Glomerular visceral epithelial cell (primary cell): ENCODE measurements around the gene TMPRSS11B.
"Not testable (repeated sequence)": the region's sequence is repeated elsewhere in the genome, so short reads cannot be mapped to it uniquely, and the experiment has no call there.

Experiments
- DNase-seq: peaks from one replicate; pipeline ENCODE4 v3.0.0-alpha.2; 2016; ENCODE audit errors: extremely low spot score

The TMPRSS11B gene, protein sequence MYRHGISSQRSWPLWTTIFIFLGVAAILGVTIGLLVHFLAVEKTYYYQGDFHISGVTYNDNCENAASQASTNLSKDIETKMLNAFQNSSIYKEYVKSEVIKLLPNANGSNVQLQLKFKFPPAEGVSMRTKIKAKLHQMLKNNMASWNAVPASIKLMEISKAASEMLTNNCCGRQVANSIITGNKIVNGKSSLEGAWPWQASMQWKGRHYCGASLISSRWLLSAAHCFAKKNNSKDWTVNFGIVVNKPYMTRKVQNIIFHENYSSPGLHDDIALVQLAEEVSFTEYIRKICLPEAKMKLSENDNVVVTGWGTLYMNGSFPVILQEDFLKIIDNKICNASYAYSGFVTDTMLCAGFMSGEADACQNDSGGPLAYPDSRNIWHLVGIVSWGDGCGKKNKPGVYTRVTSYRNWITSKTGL

DNA sequence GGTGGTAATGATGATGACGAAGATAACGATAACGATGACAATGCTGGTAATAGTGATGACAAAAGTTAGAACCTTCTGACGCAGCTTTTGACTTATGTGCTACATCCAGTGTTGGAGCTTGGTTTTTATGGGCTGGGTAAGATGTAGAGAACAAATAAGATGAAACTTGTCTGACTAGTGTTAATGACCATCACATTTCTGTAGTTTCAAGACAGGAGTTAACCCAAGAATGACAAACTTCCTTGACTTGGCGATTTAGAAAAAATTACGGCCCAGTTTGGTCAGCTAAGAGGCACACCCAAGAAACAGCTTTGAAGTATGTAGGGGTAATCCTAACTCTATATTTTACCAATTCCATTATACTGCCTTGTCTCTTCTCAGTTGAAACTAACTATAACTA, at the start of gene TMPRSS11B:
TMPRSS11B (minus strand) TSS at position 101 of the 400 bp plus-strand sequence. CDS start 136 bp downstream, outside the sequence.
- DNase-seq: no peak

DNA sequence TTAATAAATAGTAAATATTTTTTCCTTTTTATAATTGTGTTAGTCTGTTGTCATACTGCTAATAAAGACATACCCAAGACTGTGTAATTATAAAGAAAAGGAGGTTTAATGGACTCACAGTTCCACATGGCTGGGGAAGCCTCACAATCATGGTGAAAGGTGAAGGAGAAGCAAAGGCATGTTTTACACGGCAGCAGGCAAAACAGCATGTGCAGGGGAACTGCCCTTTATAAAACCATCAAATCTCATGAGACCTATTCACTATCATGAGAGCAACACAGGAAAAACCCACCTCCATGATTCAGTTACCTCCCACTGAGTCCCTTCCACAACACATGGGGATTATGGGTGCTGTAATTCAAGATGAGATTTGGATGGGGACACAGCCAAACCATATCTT, 45.8 kb upstream of the TMPRSS11B start:
- no peak for DNase-seq

DNA sequence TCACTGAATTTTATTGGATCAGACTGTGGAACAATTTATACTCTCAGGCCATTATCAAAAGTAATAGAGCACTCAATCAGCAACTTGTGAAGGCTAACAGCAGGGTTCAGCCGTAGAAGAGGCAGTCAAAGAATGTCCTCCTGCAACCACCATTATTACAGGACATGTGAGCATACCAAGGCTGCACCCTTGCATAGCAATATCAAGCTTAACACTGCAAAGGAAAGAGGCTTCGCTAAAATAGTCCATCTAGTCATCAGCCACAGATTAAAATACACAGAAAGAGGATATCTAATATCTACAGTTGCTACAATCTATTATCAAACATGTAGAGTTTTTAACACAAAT, 42.9 kb upstream of the TMPRSS11B start:
- DNase-seq: peak; percentile 42

DNA sequence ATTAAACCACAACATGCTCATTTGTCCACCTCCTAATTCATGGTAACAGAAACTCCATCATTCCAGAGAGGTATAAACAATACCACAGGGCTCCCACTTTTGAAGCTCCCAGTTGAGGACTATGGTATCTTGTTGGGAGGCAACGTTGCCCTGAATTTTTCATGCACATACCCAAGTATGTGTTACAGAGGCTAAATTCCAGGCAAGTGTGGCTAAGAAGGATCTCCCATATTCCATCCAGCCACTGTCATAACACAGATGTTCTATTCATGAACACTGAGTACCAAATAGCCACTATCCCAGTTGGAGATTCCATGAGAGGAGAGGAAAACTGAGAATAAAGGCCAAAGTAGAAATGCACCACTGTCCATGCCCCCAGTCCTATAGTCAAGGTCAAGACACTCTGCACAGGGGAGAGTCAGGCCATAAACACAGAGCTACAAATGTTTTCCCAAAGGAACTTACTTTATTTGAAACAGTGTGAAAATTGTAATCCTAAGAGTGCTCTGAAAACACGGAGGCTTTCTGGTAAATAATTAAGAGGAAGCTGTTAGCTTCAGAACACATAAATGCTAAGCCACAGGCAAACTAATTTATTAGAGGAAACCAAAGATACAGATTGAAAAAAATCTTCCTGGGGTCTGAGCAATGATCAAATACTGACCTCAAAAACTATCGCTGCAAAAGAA, 42.4 kb upstream of the TMPRSS11B start:
- no peak for DNase-seq

DNA sequence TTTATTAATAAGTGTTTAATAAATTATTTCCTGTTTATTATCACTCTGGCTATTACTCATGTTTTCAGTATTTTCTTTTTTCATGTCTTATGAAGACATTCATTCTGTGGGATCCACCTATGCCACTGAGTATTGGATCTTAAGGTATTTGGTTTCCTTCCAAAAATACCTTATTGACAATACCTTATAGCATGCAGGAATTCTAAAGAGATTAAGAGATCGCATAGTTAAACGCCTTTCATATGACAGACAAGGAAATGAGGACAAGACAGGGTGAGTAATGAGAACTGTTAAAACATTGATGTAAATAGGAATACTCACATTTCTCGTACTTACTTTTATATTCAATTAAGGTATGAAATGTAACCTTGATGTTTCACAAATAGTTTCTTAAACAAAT, 38.2 kb upstream of the TMPRSS11B start:
- DNase-seq: no peak

DNA sequence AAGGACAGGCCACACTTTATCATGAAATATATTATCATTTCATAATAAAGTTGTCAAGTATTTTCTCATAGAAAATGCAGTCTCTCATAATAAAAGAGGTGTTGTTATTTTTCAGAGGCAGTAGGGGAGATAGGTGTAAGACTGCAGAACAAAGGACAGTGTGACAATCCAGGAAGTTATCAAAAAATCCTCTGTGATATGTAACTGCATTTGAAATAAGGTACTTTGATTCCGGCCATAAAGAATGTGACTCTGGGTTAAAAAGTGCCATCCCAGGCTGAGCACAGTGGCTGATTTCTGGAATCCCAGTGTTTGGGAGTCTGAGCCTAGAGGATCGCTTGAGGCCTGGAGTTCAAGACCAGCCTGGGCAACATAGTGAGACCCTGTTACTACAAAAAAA, 37.6 kb upstream of the TMPRSS11B start:
- DNase-seq: no peak

DNA sequence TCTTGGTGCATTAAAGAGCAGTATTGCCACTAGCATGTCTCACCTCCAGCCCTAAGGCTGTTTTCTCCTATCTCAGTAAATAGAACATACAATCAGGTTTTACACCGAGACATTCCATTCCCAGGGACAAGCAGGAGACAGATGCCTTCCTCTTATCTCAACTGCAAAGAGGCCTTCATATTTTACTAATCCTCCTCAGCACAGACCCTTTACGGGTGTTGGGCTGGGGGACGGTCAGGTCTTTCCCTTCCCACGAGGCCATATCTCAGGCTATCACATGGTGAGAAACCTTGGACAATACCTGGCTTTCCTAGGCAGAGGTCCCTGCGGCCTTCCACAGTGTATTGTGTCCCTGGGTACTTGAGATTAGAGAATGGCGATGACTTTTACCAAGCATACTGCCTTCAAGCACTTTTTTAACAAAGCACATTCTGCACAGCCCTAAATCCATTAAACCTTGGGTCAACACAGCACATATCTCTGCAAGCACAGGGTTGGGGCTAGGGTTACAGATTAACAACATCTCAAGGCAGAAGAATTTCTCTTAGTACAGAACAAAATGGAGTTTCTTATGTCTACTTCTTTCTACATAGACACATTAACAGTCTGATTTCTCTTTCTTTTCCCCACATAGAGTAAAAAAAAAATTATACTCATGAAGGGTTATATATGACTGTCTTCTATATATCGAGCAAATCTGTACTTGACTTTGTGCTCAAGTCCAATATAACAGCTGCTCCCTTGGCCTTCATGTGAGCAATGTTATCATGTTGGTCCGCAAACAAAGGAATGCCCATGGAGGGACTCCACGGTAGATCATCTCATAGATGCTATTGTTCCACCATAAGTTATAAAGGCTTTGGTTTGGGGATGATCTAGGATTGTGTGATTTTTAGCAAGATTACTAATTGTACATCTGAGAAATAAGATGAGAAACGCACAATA, 36.6 kb upstream of the TMPRSS11B start:
- DNase-seq: not testable (repeated sequence)

DNA sequence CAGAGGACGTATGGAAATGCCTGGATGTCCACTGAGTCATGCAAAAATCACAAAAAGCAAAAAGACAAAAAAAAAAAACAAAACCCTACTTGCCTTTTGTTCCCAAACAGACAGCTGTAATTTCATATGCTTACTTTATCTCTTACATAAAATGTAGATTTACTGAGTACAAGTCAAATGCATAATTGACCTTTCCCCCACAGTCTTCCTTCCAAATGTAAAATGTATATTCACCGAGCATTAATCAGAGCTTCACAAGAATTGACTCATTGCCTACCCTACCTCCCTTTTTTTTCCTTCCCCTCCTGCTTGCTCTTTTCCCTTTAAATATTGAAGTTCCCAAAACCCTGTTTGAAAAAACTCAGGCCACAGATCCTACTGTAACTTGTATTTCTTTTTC, 32.5 kb upstream of the TMPRSS11B start:
- no peak for DNase-seq

DNA sequence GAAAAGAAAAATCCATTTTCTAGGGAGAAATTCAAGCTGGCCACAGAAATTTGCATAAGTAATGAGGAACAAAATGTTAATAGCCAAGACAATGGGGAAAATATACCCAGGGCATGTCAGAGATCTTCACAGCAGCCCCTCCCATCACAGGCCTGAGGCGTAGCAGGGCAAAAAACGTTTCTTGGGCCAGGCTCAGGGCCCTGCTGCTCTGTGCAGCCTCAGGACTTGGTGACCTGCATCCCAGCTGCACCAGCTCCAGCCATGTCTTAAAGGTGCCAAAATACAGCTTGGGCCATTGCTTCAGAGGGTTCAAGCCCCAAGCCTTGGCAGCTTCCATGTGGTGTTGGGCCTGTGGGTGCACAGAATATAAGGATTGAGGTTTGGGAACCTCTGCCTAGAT, 32.1 kb upstream of the TMPRSS11B start:
- no peak for DNase-seq

DNA sequence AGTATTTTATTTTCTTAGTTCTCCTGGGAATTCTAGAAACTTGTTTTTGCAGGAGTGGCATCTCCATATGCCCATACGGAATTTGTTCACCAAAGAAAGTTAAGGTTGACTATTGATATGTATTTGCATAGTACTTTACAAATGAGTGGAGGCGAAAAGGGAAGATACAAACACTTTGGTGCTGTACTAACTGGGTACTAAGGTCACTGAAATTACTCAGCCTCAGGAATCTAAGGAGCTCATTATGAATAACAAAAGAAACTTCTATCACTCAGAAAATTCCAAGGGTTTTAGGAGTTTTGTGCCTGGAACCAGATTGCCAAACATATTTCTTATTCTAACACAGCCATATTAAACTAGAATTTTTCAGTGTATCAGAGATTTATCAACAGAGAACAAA, 27.4 kb upstream of the TMPRSS11B start:
- peak; percentile 12 for DNase-seq

DNA sequence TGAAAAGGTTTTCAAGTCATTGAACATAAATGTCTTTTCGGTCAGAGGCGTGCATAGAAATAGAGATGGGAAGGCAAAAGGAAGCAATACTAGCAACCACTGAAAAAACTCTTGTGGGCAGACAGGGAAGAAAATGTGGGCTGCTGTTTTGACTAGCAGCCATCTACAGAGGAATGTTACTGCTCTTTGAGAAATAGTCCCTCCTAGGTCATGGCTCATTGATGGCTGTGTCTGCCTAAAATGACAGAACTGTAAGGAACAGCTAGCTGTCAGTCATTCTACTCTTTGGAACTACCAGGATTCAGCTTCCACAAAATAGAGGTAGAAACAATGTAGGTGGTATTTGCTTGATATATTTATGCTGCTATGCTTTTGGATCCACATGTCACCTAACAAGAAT, 26.9 kb upstream of the TMPRSS11B start:
- DNase-seq: peak; percentile 42

DNA sequence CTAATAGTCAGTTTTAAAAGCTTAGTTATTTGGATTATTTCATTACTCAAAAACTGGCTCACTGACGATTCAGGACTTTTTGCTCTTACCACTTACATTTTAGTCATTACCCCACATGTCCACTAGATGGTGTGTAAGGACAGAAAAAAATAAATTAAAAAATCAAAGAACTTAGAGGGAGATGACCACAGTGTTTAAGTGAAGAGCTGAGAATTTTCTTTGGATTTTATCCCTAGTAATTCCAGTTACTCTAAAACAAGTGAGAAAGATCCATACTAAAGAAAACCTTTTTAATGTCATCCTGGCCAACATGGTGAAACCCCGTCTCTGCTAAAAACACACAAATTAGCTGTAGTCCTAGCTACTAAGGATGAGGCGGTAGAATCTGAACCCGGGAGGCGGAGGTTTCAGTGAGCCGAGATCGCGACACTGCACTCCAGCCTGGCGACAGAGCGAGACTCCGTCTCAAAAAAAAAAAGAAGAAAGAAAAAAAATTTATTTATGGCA, 26.4 kb upstream of the TMPRSS11B start:
- DNase-seq: peak; percentile 75

DNA sequence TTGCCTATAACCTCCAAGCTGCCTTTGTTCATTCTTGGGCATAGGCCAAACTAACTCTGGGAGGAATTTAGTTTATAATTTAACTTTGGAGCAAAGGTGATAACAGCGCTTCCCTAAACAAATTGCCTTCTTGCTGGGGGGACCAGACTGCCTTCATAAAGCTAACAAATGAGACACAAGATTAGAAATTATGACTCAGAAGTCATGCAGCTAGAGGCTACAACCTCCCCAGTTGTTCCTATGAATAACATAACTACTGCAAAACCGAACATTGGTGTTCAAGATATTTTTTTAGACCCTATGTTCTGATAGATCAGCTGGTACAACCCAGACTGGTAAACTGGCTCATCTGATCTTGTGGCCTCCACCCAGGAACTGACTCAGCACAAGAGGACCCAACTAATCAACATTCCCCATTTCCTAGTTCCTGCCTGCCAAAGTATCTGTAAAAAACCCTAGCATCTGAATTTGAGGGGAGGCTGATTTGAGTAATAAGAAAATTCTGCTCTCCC, 22.0 kb upstream of the TMPRSS11B start:
- peak; percentile 54 for DNase-seq

DNA sequence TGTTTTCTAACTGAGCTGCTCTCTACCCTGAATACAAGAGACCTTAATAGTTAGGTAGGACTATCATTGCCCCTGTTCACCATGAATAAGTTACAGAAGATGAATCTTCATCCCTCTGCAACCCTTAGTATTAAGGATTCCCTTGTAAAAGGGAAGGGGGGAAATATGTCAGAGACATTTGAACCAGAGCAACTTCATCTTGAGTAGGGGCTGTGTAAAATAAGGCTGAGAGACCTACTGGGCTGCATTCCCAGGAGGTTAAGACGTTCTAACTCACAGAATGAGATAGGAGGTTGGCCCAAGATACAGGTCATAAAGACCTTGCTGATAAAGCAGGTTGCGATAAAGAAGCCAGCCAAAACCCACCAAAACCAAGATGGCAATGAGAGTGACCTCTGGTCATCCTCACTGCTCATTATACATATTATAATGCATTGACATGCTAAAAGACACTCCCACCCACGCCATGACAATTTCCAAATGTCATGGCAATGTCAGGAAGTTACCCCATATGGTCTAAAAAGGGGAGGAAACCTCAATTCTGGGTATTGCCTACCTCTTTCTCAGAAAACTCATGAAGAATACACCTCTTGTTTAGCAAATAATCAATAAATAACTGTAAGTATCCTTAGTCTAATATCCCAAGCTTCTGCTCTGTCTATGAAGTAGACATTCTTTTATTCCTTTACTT, 19.5 kb upstream of the TMPRSS11B start:
- no peak for DNase-seq

DNA sequence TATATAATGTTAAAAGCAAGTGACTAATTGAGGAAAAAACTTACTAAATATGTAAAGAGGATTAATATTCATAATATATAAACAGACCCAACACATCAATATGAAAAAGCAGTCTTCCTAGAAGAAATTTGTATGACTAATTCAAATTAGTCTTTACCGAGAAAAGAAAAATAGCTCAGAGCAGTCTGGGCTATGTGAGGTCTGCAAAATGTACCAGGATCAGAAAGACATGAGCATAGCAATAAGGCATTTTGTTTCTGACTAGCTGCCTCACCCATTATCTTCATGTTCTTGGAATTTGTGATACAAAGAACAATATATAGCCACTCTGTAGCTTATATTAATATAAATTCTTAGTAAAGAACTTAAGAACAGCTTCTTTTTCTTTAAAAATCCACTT, 13.7 kb upstream of the TMPRSS11B start:
- DNase-seq: no peak

DNA sequence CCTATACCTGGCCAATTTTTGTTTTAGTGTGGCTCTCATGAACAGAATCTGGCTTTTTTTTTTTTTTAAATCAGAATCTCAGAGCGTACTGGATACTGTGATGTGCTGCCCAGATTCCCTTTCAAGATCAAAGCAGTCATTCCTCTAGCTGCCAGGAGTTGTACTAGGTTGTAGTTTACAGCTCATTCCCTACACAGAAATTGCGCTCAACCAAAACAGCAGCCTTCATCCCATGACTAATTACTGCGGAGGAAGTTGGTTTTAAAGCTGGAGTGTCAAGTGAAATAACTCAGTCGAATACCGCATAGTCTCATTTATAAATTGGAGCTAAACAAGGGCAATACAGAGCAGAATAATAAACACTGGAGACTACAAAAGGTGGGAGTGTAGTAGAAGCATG, 12.2 kb upstream of the TMPRSS11B start:
- no peak for DNase-seq

DNA sequence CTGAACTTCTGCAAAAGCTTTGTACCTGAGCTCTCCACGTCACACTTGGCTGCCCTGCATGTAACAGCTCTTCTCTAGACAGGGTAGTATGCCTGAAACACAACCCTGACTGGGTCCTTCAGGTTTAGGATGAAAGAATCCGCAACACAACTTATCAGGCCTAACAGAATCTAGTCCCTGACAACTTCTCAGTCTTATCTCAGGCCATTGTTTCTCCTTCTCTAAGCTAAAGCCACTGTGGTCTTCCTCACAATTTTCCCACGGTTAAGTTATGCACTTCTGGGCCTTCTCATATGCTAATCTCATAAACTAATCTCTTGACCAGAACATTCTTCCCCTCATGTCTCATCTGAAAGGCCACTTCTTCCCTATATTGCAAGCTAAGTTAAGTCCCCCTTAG, 10.8 kb upstream of the TMPRSS11B start:
- DNase-seq: no peak

DNA sequence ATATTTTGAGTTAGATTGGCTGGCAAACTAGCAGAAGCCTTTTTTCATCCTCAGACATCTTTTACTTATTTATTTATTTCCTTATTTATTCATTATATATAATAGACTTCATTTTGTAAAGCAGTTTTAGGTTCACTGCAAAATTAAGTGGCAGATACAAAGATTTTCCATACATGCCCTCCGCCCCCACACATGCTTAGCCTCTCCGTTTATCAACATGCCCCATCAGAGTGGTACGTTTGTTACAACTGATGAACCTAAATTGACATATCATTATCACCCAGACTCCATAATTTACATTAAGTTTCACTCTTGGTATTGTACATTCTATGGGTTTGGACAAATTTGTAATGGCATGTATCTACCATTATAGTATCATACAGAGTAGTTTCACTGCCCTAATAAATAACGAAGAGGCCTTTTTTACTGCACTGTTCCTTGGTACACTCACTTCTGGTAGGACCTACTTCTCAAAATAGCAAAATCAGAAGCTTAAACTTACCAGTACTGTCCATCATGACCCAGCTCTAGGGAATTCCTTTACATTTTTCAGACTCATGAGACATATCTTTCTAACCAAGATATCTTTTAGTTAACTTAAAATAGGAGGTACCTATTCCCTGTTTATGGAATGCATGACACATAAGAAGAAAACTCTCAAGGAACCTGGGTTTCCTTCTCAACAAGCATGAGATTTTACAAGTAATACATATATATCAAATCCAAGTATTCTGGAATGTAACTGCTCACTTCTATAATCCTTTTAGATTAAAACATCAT, 4.8 kb upstream of the TMPRSS11B start:
- DNase-seq: no peak

DNA sequence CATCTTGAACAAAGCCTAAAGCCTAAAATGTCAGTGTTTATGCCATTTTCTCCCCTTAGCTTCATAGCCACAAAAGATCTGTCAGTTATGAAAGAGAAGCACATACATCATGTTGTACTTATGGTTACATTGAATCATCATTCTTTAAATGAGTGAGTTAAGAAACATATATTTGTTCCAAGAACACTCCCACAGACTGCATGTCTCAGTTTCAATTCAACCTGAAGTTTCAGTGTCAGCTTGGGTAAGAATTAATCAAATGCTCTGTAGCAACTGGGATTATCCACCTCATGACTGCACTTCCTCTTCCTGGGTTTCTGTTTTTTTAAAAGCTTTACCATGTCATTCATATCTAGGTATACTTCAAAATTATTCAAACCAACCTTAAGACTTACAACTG, 3.9 kb upstream of the TMPRSS11B start:
- DNase-seq: no peak

DNA sequence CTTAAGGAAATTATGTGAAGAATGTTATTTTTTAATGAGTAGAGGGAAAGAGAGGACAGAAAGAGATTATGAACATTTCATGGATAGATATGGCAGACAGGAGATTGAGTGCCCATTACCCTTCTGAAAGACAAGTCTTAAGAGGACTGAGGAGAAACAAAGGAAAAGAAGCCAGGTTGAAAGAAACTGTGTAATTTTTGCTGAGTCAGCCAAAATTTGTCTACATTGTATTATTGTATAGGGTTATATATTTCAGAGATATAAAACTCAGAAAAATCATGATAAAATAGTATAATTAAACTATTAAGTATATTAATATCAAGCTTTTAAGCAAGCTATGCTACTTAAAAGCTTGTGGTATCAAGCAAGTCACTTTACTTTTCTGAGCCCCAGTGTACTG, 4.9 kb downstream of the TMPRSS11B start:
- no peak for DNase-seq
